ENCODE measurements around the gene COL11A2. TPM values are rescaled to one million over a fixed set of nuclear protein-coding genes. Genes with fewer than 3 reads are reported as not detected.
A peak's percentile ranks its signal among the peaks of the same experiment; 100 is the strongest.

The COL11A2 gene
- total and polyA plus RNA-seq, 2 of the 13 experiments (the other 11 are each of a cell fraction or from before 2014, with no cell fraction given) = 0.55 TPM

DNA sequence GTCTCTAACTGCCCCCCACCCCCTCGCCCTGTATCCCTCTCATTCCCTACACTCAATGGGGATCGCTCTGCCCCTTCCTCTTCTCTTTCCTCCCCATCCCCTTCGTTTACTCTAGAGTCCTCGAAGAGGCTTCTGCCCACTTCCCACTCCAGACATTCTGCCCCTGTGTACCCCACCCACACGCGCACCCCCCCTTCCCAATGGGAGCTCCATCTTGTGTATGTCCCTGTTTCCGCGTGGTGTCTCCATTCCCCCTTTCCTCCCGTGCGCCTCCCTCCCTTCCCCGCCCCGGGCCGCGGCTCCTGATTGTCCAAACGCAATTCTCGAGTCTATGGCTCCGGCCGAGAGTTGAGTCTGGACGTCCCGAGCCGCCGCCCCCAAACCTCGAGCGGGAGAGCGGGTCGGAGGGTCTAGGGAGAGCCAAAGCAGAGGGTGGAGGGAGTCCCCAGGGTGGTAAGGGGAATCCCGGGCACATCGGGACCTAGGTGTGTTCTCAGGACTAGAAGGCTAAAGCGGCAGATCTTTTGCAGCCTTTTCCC lies 15.4 kb upstream of the COL11A2 start (continued):
- TF ChIP-seq, protein P1, sequence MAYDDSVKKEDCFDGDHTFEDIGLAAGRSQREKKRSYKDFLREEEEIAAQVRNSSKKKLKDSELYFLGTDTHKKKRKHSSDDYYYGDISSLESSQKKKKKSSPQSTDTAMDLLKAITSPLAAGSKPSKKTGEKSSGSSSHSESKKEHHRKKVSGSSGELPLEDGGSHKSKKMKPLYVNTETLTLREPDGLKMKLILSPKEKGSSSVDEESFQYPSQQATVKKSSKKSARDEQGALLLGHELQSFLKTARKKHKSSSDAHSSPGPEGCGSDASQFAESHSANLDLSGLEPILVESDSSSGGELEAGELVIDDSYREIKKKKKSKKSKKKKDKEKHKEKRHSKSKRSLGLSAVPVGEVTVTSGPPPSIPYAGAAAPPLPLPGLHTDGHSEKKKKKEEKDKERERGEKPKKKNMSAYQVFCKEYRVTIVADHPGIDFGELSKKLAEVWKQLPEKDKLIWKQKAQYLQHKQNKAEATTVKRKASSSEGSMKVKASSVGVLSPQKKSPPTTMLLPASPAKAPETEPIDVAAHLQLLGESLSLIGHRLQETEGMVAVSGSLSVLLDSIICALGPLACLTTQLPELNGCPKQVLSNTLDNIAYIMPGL (CRISPR knock-in tag; IDR thresholded peaks at IDR 0.05; ENCODE audit: borderline replicate concordance in 1 of 2, low read depth in 1 of 2) = no peak; a peak in 1 of 4 replicates
- TF ChIP-seq, protein P2, sequence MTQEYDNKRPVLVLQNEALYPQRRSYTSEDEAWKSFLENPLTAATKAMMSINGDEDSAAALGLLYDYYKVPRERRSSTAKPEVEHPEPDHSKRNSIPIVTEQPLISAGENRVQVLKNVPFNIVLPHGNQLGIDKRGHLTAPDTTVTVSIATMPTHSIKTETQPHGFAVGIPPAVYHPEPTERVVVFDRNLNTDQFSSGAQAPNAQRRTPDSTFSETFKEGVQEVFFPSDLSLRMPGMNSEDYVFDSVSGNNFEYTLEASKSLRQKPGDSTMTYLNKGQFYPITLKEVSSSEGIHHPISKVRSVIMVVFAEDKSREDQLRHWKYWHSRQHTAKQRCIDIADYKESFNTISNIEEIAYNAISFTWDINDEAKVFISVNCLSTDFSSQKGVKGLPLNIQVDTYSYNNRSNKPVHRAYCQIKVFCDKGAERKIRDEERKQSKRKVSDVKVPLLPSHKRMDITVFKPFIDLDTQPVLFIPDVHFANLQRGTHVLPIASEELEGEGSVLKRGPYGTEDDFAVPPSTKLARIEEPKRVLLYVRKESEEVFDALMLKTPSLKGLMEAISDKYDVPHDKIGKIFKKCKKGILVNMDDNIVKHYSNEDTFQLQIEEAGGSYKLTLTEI (CRISPR knock-in tag; conservative IDR thresholded peaks at IDR 0.05) = no peak
- no peak for TF ChIP-seq ZNF260 (CRISPR knock-in tag; IDR thresholded peaks at IDR 0.05; ENCODE audit: borderline replicate concordance, low read depth)
- TF ChIP-seq, protein P3, sequence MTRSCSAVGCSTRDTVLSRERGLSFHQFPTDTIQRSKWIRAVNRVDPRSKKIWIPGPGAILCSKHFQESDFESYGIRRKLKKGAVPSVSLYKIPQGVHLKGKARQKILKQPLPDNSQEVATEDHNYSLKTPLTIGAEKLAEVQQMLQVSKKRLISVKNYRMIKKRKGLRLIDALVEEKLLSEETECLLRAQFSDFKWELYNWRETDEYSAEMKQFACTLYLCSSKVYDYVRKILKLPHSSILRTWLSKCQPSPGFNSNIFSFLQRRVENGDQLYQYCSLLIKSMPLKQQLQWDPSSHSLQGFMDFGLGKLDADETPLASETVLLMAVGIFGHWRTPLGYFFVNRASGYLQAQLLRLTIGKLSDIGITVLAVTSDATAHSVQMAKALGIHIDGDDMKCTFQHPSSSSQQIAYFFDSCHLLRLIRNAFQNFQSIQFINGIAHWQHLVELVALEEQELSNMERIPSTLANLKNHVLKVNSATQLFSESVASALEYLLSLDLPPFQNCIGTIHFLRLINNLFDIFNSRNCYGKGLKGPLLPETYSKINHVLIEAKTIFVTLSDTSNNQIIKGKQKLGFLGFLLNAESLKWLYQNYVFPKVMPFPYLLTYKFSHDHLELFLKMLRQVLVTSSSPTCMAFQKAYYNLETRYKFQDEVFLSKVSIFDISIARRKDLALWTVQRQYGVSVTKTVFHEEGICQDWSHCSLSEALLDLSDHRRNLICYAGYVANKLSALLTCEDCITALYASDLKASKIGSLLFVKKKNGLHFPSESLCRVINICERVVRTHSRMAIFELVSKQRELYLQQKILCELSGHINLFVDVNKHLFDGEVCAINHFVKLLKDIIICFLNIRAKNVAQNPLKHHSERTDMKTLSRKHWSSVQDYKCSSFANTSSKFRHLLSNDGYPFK (CRISPR knock-in tag; IDR thresholded peaks at IDR 0.05; ENCODE audit: borderline replicate concordance) = peak; percentile 78; the same call in 1 of the 2 replicates
- TF ChIP-seq ZNF234 (CRISPR knock-in tag; conservative IDR thresholded peaks at IDR 0.05) = no peak
- no peak for TF ChIP-seq MTF1 (CRISPR knock-in tag; IDR thresholded peaks at IDR 0.05)
- no peak for TF ChIP-seq AHR (CRISPR knock-in tag; IDR thresholded peaks at IDR 0.05)
- no peak for TF ChIP-seq RBFOX2 (IDR thresholded peaks at IDR 0.05; ENCODE audit: low read depth, low read length)
- no peak for TF ChIP-seq NCOA2 (CRISPR knock-in tag; IDR thresholded peaks at IDR 0.05)
- TF ChIP-seq ATF1 (CRISPR knock-in tag; IDR thresholded peaks at IDR 0.05) = no peak
- no peak for TF ChIP-seq MEF2D (CRISPR knock-in tag; IDR thresholded peaks at IDR 0.05)
- TF ChIP-seq, protein P4, sequence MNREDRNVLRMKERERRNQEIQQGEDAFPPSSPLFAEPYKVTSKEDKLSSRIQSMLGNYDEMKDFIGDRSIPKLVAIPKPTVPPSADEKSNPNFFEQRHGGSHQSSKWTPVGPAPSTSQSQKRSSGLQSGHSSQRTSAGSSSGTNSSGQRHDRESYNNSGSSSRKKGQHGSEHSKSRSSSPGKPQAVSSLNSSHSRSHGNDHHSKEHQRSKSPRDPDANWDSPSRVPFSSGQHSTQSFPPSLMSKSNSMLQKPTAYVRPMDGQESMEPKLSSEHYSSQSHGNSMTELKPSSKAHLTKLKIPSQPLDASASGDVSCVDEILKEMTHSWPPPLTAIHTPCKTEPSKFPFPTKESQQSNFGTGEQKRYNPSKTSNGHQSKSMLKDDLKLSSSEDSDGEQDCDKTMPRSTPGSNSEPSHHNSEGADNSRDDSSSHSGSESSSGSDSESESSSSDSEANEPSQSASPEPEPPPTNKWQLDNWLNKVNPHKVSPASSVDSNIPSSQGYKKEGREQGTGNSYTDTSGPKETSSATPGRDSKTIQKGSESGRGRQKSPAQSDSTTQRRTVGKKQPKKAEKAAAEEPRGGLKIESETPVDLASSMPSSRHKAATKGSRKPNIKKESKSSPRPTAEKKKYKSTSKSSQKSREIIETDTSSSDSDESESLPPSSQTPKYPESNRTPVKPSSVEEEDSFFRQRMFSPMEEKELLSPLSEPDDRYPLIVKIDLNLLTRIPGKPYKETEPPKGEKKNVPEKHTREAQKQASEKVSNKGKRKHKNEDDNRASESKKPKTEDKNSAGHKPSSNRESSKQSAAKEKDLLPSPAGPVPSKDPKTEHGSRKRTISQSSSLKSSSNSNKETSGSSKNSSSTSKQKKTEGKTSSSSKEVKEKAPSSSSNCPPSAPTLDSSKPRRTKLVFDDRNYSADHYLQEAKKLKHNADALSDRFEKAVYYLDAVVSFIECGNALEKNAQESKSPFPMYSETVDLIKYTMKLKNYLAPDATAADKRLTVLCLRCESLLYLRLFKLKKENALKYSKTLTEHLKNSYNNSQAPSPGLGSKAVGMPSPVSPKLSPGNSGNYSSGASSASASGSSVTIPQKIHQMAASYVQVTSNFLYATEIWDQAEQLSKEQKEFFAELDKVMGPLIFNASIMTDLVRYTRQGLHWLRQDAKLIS (CRISPR knock-in tag; IDR thresholded peaks at IDR 0.05) = peak; percentile 32; the same call in 1 of the 2 replicates
- peak; percentile 93 for TF ChIP-seq ZNF772 (CRISPR knock-in tag; IDR thresholded peaks at IDR 0.05)
- TF ChIP-seq ZNF296 (CRISPR knock-in tag; conservative IDR thresholded peaks at IDR 0.05) = 0 out of 2 replicates have a peak, but pooled peaks have one; percentile 24
- TF ChIP-seq GATAD2A (CRISPR knock-in tag; IDR thresholded peaks at IDR 0.05) = no peak
- no peak for TF ChIP-seq HNRNPLL (IDR thresholded peaks at IDR 0.05; ENCODE audit: low read depth, low read length, poor library complexity, severe bottlenecking)
- no peak for TF ChIP-seq SALL1 (CRISPR knock-in tag; IDR thresholded peaks at IDR 0.05)
- no peak for TF ChIP-seq EEA1 (CRISPR knock-in tag; IDR thresholded peaks at IDR 0.05; ENCODE audit: borderline replicate concordance)
- no peak for TF ChIP-seq MED1 (CRISPR knock-in tag; IDR thresholded peaks at IDR 0.05)
